DND-41 (cell line): Measurements from ENCODE around the gene APOC3.

Experiments used
- CTCF ChIP-seq: IDR thresholded peaks from 2 replicates; pipeline ENCODE4 v1.5.1; 2012; ENCODE audit warnings: borderline replicate concordance, low read length, moderate library complexity, mild to moderate bottlenecking; ENCODE audit not compliant: poor library complexity, severe bottlenecking; ENCODE audit errors: extremely low read depth
- EZH2 ChIP-seq: IDR thresholded peaks from 3 replicates; pipeline ENCODE4 v1.6.1; 2012; ENCODE audit warnings: borderline replicate concordance, low read depth, mild to moderate bottlenecking, moderate library complexity, low read length, inconsistent platforms; ENCODE audit not compliant: severe bottlenecking

GRCh38 chr11:116808262-116809175 lies 21.2 kb upstream of the APOC3 start:
- TF ChIP-seq CTCF (no peak), EZH2 (no peak)
